HepG2 (cell line): ENCODE data around the gene FABP1. TPM values are rescaled to one million over a fixed set of nuclear protein-coding genes. Genes with fewer than 3 reads are reported as not detected.
A peak's percentile ranks its signal among the peaks of the same experiment; 100 is the strongest.

Experiments used
- ADNP ChIP-seq: sonication (generic); formaldehyde crosslinking; IDR thresholded peaks from 2 replicates; pipeline ENCODE4 v1.4.0; 2020; ENCODE audit warnings: missing genetic modification reagents
- ELF1 ChIP-seq: sonication (generic); formaldehyde crosslinking; IDR thresholded peaks from 2 replicates; pipeline ENCODE4 v1.4.0; 2020; ENCODE audit warnings: missing genetic modification reagents
- GTF3A ChIP-seq: sonication (generic); formaldehyde crosslinking; conservative IDR thresholded peaks from 2 replicates; pipeline ENCODE4 v1.4.0; 2020; ENCODE audit warnings: mild to moderate bottlenecking, missing genetic modification reagents
- HNRNPL ChIP-seq: fragments of 200-400 bp; formaldehyde crosslinking; IDR thresholded peaks from 2 replicates; pipeline ENCODE4 v1.6.1; 2017; ENCODE audit warnings: mild to moderate bottlenecking, low read depth, low read length
- HNRNPLL ChIP-seq: fragments of 200-400 bp; formaldehyde crosslinking; IDR thresholded peaks from 2 replicates; pipeline ENCODE4 v1.6.1; 2017; ENCODE audit warnings: mild to moderate bottlenecking, low read depth, low read length; ENCODE audit not compliant: poor library complexity, severe bottlenecking
- HOXA7 ChIP-seq: sonication (generic); formaldehyde crosslinking; IDR thresholded peaks from 2 replicates; pipeline ENCODE4 v1.8.1; 2022; ENCODE audit warnings: mild to moderate bottlenecking, missing genetic modification reagents, moderate library complexity
- KDM4B ChIP-seq: sonication (generic); formaldehyde crosslinking; IDR thresholded peaks from 2 replicates; pipeline ENCODE4 v1.4.0; 2020; ENCODE audit warnings: missing genetic modification reagents
- KLF16 ChIP-seq, 2 experiments: sonication (generic) in 1 of 2; formaldehyde crosslinking in 1 of 2; IDR thresholded peaks; 2 replicates each; pipeline versions ENCODE4 v1.6.1 to v1.8.0; 2016 to 2023; ENCODE audit warnings: missing genetic modification reagents in 2 of 2, missing compliant biosample characterization in 1 of 2
- KLF6 ChIP-seq: IDR thresholded peaks from 2 replicates; pipeline ENCODE4 v1.8.0; 2016; ENCODE audit warnings: missing biosample characterization, missing genetic modification reagents
- MLX ChIP-seq: IDR thresholded peaks from 2 replicates; pipeline ENCODE4 v1.6.1; 2016
- MZF1 ChIP-seq: sonication (generic); formaldehyde crosslinking; IDR thresholded peaks from 2 replicates; pipeline ENCODE4 v1.8.1; 2023; ENCODE audit warnings: mild to moderate bottlenecking, missing genetic modification reagents, borderline replicate concordance
- NKX3-1 ChIP-seq: sonication (generic); formaldehyde crosslinking; IDR thresholded peaks from 2 replicates; pipeline ENCODE4 v1.5.0; 2020; ENCODE audit warnings: missing genetic modification reagents
- PAXIP1 ChIP-seq: sonication (generic); formaldehyde crosslinking; conservative IDR thresholded peaks from 2 replicates; pipeline ENCODE4 v1.4.0; 2020; ENCODE audit warnings: mild to moderate bottlenecking, missing genetic modification reagents, moderate library complexity
- PCBP1 ChIP-seq: fragments of 200-400 bp; formaldehyde crosslinking; IDR thresholded peaks from 2 replicates; pipeline ENCODE4 v1.6.1; 2017; ENCODE audit warnings: mild to moderate bottlenecking, low read depth, low read length, borderline replicate concordance
- ZNF530 ChIP-seq: sonication (generic); formaldehyde crosslinking; IDR thresholded peaks from 2 replicates; pipeline ENCODE4 v1.5.0; 2020; ENCODE audit warnings: low read depth, mild to moderate bottlenecking, missing genetic modification reagents
- ZNF616 ChIP-seq: sonication (generic); formaldehyde crosslinking; IDR thresholded peaks from 2 replicates; pipeline ENCODE4 v1.5.0; 2020; ENCODE audit warnings: low read depth, mild to moderate bottlenecking, missing genetic modification reagents
- ZNF883 ChIP-seq: sonication (generic); formaldehyde crosslinking; IDR thresholded peaks from 2 replicates; pipeline ENCODE4 v1.5.1; 2020; ENCODE audit warnings: mild to moderate bottlenecking, missing genetic modification reagents; ENCODE audit errors: not compliant biosample characterization
- ZNF891 ChIP-seq: sonication (generic); formaldehyde crosslinking; IDR thresholded peaks from 2 replicates; pipeline ENCODE4 v1.5.0; 2020; ENCODE audit warnings: mild to moderate bottlenecking, missing genetic modification reagents
- polyA plus RNA-seq, 8 experiments: library from polyadenylated mRNA; depleted of rRNA in 3 of 8; stranded (reverse) in 7 of 8; unstranded in 1 of 8; fragments of >200 nt; fragmentation: Illumina TruSeq in 4 of 8; extraction: Trizol in 4 of 8; gene quantifications; 2 replicates each; pipeline versions ENCODE4 v1.2.1 to v1.2.3, GENCODE V29; 2011 to 2016; ENCODE audit warnings: low read depth in 4 of 8, missing spikeins in 1 of 8, mixed read lengths in 1 of 8; ENCODE audit not compliant: insufficient read depth in 1 of 8
- total RNA-seq, 5 experiments: library from RNA; depleted of rRNA; stranded (reverse); fragments of >200 nt; fragmentation: Illumina TruSeq; extraction: Trizol; gene quantifications; 2 replicates each; pipeline ENCODE4 v1.2.3, GENCODE V29; 2016; ENCODE audit warnings: low read depth in 1 of 5
- TF ChIP-seq, protein P1 (sequence below): sonication (generic); formaldehyde crosslinking; IDR thresholded peaks from 2 replicates; pipeline ENCODE4 v1.4.0; 2020; ENCODE audit warnings: missing genetic modification reagents
- TF ChIP-seq, protein P2 (sequence below): IDR thresholded peaks from 2 replicates; pipeline ENCODE4 v1.6.1; 2016; ENCODE audit warnings: missing compliant biosample characterization, missing genetic modification reagents, borderline replicate concordance

FABP1 gene
- total and polyA plus RNA-seq, 2 of the 13 experiments (the other 11 are each of a cell fraction or from before 2014, with no cell fraction given) = 644 to 1,608 TPM

- TF ChIP-seq MZF1 (CRISPR knock-in tag) (no peak), ZNF891 (CRISPR knock-in tag) (peak; percentile 78; the same call in 1 of the 2 replicates), HNRNPL (no peak), PCBP1 (no peak), ZNF883 (CRISPR knock-in tag) (peak; percentile 84), HOXA7 (CRISPR knock-in tag) (peak; percentile 95), KDM4B (CRISPR knock-in tag) (peak; percentile 88; the same call in 1 of the 2 replicates), ZNF616 (CRISPR knock-in tag) (no peak), ADNP (CRISPR knock-in tag) (no peak), GTF3A (no peak; the same call in 1 of the 2 replicates), MLX (CRISPR knock-in tag) (peak; percentile 76), ZNF530 (CRISPR knock-in tag) (peak; percentile 74; the same call in 1 of the 2 replicates), ELF1 (CRISPR knock-in tag) (peak; percentile 59; the same call in 1 of the 2 replicates), PAXIP1 (CRISPR knock-in tag) (peak; percentile 98), KLF16 (CRISPR knock-in tag; IDR thresholded peaks at IDR 0.05) (peak in 1 of 2 experiments; percentile 86; a peak in 2 of 4 replicates), NKX3-1 (CRISPR knock-in tag) (peak; percentile 15; the same call in 1 of the 2 replicates), KLF6 (CRISPR knock-in tag) (peak; percentile 63; the same call in 1 of the 2 replicates), HNRNPLL (no peak)
- TF ChIP-seq, protein P1, sequence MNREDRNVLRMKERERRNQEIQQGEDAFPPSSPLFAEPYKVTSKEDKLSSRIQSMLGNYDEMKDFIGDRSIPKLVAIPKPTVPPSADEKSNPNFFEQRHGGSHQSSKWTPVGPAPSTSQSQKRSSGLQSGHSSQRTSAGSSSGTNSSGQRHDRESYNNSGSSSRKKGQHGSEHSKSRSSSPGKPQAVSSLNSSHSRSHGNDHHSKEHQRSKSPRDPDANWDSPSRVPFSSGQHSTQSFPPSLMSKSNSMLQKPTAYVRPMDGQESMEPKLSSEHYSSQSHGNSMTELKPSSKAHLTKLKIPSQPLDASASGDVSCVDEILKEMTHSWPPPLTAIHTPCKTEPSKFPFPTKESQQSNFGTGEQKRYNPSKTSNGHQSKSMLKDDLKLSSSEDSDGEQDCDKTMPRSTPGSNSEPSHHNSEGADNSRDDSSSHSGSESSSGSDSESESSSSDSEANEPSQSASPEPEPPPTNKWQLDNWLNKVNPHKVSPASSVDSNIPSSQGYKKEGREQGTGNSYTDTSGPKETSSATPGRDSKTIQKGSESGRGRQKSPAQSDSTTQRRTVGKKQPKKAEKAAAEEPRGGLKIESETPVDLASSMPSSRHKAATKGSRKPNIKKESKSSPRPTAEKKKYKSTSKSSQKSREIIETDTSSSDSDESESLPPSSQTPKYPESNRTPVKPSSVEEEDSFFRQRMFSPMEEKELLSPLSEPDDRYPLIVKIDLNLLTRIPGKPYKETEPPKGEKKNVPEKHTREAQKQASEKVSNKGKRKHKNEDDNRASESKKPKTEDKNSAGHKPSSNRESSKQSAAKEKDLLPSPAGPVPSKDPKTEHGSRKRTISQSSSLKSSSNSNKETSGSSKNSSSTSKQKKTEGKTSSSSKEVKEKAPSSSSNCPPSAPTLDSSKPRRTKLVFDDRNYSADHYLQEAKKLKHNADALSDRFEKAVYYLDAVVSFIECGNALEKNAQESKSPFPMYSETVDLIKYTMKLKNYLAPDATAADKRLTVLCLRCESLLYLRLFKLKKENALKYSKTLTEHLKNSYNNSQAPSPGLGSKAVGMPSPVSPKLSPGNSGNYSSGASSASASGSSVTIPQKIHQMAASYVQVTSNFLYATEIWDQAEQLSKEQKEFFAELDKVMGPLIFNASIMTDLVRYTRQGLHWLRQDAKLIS (CRISPR knock-in tag) = peak; percentile 98
- TF ChIP-seq, protein P2, sequence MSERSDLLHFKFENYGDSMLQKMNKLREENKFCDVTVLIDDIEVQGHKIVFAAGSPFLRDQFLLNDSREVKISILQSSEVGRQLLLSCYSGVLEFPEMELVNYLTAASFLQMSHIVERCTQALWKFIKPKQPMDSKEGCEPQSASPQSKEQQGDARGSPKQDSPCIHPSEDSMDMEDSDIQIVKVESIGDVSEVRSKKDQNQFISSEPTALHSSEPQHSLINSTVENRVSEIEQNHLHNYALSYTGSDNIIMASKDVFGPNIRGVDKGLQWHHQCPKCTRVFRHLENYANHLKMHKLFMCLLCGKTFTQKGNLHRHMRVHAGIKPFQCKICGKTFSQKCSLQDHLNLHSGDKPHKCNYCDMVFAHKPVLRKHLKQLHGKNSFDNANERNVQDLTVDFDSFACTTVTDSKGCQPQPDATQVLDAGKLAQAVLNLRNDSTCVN (CRISPR knock-in tag) = no peak; the same call in 1 of the 2 replicates
Observed at GRCh38 chr2:88127888-88128653, at the start of gene FABP1 (continued).
